ENCODE measurements around the gene MIEF1. TPM values are rescaled to one million over a fixed set of nuclear protein-coding genes. Genes with fewer than 3 reads are reported as not detected.

Gene MIEF1
- polyA plus RNA-seq, 1 of the 3 experiments (the other 2 are of a cell fraction): 7.5 TPM

DNA sequence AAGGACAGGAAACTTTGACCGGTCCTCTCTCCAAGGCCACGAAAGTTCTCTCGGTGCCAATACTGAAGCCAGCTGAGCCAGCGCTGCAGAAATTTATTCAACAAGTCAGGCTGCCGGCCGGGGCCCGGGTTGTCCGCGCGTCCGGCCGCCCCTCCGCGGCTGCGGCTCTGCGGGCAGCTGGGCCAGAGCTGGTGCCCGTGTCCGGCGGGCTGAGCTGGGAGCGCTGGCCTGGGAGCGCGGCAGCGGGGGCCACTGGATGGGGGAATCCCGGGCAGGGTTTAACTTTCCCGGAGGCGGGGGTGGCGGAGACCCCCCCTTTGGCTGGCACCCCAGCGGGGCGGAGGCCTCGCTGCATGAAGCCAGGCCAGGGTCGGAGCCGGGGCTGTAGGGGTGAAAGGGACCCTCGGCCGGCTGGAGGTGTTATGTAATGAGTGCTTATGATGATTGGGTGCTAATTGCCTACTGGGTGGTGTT is 56.2 kb downstream of the MIEF1 start (continued):
- no peak for TF ChIP-seq EP300 (IDR thresholded peaks at IDR 0.05; ENCODE audit: borderline replicate concordance in 1 of 2, low read depth in 1 of 2, low read length in 1 of 2)

DNA sequence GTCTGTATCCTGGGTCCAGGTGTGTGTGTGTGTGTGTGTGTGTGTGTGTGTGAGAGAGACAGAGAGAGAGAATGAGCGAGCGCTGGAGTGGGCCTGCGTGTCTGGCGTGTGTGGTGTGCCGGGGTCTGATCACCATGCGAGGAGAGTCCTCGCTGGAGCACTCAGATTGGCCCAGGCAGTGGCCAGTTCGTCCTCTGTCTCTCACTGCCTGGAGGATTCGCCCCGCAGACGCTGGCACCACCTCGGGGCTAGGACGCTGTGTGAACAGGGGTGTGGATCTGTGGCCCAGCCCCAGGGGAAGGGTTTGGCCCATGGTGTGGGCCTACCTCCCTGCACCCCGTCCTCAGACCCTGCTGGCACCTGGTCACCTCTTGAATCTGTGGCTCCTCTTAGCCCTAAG is 56.9 kb downstream of the MIEF1 start:
- Histone ChIP-seq H4K20me1 (ENCODE audit: insufficient read depth) (no peaks in the 10 kb centered on the region), H3K4me3 (ENCODE audit: low read depth in 2 of 2, low read length in 1 of 2) (no peak overlapping the region), H3K9ac (no peak overlapping the region), H2AFZ (ENCODE audit: low read depth) (no peak overlapping the region), H3K36me3 (replicated peaks in 1 of 2; ENCODE audit: control insufficient read depth in 1 of 2, insufficient read depth in 2 of 2, low read length in 1 of 2) (no peaks in the 10 kb centered on the region), H3K9me2 (no peaks in the 10 kb centered on the region), H3K4me1 (ENCODE audit: control insufficient read depth in 1 of 2, insufficient read depth in 2 of 2, low read depth in 1 of 2, low read length in 1 of 2) (no peaks in the 10 kb centered on the region; a peak in 1 of 4 replicates), H3K4me2 (no peak overlapping the region), H3K79me2 (ENCODE audit: insufficient read depth) (no peaks in the 10 kb centered on the region), H3K9me3 (no peaks in the 10 kb centered on the region), H3F3A (replicated peaks; ENCODE audit: insufficient read depth) (no peaks in the 10 kb centered on the region), H3K27me3 (ENCODE audit: insufficient read depth) (no peaks in the 10 kb centered on the region; the same call in 1 of the 2 replicates), H3K27ac (ENCODE audit: low read depth in 2 of 2, low read length in 1 of 2) (no peak overlapping the region)
- WGBS (ENCODE audit: low lambda C conversion rate): 93% methylated on average over 6 of the region's 14 CpGs
- POLR2A ChIA-PET: interaction anchor here (0.6 kb wide), 1 partner anchor 325 kb away, joined by 4 read pairs; no protein-coding TSS in a partner anchor
- TF ChIP-seq, protein P1, sequence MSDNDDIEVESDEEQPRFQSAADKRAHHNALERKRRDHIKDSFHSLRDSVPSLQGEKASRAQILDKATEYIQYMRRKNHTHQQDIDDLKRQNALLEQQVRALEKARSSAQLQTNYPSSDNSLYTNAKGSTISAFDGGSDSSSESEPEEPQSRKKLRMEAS (IDR thresholded peaks at IDR 0.05; ENCODE audit: low read depth): no peak
- TF ChIP-seq, protein P2, sequence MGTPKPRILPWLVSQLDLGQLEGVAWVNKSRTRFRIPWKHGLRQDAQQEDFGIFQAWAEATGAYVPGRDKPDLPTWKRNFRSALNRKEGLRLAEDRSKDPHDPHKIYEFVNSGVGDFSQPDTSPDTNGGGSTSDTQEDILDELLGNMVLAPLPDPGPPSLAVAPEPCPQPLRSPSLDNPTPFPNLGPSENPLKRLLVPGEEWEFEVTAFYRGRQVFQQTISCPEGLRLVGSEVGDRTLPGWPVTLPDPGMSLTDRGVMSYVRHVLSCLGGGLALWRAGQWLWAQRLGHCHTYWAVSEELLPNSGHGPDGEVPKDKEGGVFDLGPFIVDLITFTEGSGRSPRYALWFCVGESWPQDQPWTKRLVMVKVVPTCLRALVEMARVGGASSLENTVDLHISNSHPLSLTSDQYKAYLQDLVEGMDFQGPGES (IDR thresholded peaks at IDR 0.05; ENCODE audit: low read depth, low read length): no peak
- TF ChIP-seq NRF1 (IDR thresholded peaks at IDR 0.05; ENCODE audit: low read depth, low read length): no peak
- TF ChIP-seq JUND (IDR thresholded peaks at IDR 0.05): no peak
- TF ChIP-seq FOSL2 (IDR thresholded peaks at IDR 0.05; ENCODE audit: borderline replicate concordance, low read depth): no peak
- TF ChIP-seq EZH2phosphoT487 (IDR thresholded peaks at IDR 0.05; ENCODE audit: borderline replicate concordance, low read depth): no peak
- TF ChIP-seq, protein P3, sequence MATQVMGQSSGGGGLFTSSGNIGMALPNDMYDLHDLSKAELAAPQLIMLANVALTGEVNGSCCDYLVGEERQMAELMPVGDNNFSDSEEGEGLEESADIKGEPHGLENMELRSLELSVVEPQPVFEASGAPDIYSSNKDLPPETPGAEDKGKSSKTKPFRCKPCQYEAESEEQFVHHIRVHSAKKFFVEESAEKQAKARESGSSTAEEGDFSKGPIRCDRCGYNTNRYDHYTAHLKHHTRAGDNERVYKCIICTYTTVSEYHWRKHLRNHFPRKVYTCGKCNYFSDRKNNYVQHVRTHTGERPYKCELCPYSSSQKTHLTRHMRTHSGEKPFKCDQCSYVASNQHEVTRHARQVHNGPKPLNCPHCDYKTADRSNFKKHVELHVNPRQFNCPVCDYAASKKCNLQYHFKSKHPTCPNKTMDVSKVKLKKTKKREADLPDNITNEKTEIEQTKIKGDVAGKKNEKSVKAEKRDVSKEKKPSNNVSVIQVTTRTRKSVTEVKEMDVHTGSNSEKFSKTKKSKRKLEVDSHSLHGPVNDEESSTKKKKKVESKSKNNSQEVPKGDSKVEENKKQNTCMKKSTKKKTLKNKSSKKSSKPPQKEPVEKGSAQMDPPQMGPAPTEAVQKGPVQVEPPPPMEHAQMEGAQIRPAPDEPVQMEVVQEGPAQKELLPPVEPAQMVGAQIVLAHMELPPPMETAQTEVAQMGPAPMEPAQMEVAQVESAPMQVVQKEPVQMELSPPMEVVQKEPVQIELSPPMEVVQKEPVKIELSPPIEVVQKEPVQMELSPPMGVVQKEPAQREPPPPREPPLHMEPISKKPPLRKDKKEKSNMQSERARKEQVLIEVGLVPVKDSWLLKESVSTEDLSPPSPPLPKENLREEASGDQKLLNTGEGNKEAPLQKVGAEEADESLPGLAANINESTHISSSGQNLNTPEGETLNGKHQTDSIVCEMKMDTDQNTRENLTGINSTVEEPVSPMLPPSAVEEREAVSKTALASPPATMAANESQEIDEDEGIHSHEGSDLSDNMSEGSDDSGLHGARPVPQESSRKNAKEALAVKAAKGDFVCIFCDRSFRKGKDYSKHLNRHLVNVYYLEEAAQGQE (IDR thresholded peaks at IDR 0.05; ENCODE audit: low read depth, low read length): no peak
- no peak for TF ChIP-seq GABPA (IDR thresholded peaks at IDR 0.05; ENCODE audit: low read depth)
- no peak for TF ChIP-seq ELF1 (IDR thresholded peaks at IDR 0.05)
- TF ChIP-seq RXRA (IDR thresholded peaks at IDR 0.05; ENCODE audit: borderline replicate concordance, low read depth): no peak
- no peak for TF ChIP-seq RCOR1 (IDR thresholded peaks at IDR 0.05; ENCODE audit: low read length)
- TF ChIP-seq, protein P4, sequence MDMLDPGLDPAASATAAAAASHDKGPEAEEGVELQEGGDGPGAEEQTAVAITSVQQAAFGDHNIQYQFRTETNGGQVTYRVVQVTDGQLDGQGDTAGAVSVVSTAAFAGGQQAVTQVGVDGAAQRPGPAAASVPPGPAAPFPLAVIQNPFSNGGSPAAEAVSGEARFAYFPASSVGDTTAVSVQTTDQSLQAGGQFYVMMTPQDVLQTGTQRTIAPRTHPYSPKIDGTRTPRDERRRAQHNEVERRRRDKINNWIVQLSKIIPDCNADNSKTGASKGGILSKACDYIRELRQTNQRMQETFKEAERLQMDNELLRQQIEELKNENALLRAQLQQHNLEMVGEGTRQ (IDR thresholded peaks at IDR 0.05; ENCODE audit: borderline replicate concordance, low read depth, low read length): no peak
- CTCF ChIA-PET: interaction anchor here (0.9 to 1.6 kb wide), 6 partner anchors 9 to 481 kb away, joined by 3 to 6 read pairs (median 4); no protein-coding TSS in a partner anchor
- DNase-seq: no peak
